Stimulated activated naive CD4-positive, alpha-beta T cell (primary cell): ENCODE measurements around the gene VAV3.

ENCODE experiments used
- DNase-seq, 6 experiments: peaks; one replicate each; lab custom pipeline; 2025; lab: John Stamatoyannopoulos, UW

Gene VAV3

DNA sequence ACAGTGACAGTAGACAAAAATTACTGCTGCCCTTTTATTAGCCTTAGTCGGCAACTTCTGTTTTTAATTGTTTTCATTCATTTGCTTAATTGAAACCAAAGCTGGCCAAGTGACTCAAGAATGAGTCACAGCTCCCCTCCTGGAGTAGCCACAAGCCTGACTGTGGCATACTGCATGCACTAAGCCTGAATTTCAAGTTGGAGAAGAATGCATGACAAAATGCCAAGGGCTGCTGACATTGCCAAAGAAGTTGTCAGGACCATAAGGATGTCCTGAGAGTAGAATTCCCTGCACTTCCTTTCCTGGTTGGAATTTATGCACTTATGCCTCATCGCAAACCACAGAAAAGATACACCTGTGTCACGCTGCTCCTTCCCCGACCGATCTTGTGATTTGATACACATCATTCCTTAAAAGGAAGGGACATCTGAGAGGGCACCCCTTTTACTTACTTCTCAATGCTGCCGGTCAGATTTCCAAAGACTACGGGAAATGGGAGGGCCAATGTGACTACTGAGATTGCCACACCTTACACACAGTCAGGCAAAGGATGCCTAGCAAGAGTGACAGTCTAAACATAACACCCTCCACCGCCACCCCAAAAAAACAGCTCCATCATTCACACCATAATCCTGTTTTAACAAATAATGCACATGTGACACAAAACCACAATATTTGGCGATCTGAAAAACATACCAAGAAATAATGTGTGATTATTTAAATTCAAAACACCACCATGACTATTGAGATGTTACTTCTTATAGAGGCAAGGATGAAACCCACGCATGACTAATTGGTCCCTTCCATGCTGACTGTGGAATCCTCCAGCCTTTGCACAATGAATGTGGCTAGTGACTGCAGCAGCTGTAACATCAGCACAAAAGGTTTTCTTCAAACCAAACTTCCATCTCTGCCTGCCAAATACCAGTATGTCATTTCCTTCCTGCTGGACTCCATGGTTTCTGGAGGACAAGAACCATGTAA is 28.2 kb downstream of the VAV3 start:
- no peak for DNase-seq

DNA sequence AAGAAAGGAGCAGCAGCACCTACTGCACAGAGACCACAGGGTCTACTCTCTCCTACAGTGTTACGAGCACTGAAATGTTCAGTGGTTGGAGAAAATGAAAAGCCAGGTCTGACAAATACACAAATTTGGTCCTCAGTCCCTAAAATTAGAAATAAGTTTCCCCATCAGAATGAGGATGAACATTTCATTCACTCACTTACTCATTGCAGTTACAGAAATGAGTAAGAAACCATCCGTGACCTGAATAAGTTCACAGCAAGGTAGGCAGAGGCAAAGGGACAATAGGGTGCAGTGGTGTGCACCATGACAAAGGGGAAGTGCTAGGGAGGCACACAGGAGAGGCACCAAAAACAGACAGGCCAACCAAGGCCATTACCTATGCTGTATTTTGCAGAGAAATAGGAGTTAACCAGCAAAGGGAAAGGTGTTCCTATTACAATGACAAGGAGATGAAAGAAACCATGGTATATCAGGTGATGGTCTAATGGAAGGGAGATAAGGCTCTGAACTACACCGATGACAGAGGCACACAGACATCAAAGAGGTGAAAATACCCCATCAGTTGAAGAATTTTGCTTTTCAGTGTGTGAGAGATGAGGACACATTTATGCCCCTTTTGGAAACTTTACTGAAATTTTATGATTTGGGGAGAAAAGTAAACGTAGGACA is 29.4 kb downstream of the VAV3 start:
- DNase-seq: no peak

DNA sequence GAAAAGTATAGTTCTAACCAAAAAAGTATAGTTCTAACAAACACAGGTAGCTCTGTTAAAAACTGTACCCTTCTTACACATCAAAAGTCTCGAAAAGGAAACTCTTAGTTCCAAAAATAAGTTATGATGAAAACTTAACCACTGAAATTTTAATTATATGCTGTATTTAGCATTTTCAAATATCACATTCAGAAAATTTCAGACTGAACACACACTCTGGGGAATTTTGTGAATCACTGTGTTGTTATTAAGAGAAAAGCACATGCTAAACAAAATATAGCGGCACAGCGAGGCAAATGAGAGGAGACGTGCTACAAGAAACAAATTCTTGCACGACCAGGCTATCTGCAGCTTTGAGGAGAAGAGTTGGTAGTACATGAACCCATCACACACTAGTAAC is 30.4 kb downstream of the VAV3 start:
- DNase-seq: no peak

DNA sequence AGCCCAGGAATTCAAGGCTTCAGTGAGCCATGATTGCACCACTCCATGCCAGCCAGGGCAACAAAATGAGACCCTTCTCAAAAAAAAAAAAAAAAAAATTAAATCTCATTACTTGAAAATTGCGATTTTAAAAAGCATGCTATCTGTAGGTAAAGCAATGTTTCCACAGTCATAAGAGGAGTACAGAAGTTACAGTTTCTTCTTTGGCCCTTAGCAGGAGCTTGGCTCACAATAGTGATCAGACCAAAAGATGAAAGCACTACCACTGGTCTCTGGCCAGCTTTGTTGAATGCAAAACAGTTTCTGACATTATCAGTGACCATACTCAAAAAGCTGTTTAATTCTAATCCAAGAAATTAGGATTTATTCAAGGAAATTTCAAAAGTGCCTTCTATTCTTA is 31.2 kb downstream of the VAV3 start:
- DNase-seq: no peak

DNA sequence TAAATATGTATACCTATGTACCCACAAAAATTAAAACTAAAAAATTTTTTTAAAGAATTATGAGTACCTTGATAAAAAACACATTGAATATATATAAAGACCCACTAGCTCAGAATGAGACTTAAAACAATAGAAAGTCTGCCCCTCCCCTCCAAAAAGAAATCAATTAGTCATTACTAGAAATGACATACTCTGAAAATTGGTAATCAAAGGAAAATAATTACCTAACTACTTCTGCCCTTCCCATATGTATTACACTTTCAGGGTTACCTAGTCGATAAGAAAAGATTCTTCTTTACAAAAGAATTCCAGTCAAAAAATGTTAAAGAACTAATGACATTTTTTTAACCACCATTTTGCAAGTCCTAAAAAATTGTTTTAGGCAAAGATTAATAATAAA is 34.7 kb downstream of the VAV3 start:
- DNase-seq: no peak

DNA sequence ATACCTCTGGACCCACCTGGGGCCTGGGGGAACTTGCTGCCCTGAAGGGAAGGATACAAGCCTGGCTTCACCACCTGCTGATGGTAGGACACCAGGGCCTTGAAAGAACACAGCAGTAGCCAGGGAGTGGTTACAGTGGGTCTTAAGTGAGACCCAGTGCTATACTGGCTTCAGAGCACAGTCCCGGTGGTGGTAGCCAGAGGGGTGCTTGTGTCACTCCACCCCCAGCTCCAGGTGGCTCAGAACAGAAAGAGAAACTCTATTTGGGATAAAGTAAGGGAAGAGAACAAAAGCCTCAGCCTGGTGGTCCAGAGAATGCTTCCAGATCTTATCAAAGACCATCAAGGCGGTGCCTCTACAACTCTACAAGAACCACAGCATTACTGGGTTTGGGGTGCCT is 37.2 kb downstream of the VAV3 start:
- DNase-seq: no peak

DNA sequence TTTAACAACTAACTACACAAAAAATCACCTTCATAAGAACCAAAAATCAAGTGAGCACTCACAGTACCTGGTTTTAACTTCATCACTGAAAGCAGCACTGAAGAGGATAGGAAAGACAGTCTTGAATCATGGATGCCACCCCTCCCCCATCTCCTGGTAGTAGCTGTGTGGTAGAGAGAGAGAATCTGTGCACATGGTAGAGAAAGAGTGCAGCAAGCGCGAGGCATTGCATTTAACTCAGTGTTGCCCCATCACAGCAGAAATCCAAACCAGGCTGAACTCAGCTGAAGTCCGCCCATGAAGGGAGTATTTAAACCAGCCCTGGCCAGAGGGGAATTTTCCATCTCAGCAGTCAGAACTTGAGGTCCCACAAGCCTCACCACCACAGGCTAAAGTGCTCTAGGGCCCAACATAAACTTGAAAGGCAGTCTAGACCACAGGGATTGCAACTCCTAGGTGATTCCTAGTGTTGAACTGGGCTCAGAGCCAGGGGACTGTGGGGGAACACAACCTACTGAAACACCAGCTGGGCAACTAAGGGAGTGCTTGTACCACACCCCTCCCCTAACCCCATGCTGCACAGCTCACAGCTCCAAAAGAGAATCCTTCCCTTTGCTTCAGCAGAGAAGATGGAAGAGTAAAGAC is 38.4 kb downstream of the VAV3 start:
- DNase-seq: no peak

DNA sequence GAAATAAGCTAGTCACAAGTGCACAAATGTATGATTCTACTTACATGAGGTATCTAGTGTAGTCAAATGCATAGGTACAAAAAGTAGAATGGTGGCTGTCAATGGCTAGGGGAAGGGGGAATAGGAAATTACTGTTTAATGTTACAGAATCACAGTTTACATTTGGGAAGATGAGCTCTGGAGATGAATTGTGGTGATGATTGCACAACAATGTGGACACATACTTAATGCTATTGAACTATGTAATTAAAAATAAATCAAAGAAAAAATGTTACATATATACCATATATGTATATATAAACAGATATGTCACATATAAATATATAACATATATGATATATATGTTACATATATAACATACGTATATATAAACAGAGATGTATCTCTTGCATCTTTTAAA is 39.4 kb downstream of the VAV3 start:
- DNase-seq: no peak

DNA sequence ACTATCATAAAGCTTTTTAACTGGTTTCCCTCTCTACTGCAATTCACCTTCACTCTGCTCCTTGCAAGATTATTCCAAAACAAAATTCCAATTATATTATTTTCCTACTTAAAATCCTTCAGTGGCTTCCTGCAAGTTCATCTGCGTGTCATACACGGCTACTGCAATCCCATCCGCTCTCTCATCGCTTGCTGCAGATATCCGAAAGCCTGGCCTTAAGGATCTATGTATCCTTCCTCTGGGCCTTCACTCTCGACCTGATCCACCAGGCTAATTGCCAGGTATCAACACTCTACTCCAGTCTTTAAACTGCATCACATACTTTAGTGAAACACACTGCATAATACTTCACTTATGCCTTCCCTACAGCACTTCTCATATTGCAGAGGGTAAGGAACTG is 44.0 kb downstream of the VAV3 start:
- no peak for DNase-seq

DNA sequence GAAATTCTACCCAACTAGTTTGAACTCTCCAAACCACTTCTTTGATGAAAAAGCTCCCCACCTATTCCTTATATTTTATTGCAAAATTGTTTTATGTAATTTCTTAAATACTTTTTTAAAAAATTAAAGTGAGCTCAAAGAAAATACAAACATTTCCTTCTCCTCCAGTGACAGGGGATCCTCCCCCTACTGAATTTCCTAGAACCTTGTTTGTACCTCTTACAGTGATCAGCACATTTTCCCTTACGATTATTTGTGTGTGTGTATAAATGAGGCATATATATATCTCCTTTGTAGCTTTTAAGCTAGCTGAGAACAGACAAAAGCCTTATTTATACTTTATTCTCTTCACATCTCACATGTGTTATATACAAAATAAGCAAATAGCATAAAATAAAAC is 44.4 kb downstream of the VAV3 start:
- no peak for DNase-seq

DNA sequence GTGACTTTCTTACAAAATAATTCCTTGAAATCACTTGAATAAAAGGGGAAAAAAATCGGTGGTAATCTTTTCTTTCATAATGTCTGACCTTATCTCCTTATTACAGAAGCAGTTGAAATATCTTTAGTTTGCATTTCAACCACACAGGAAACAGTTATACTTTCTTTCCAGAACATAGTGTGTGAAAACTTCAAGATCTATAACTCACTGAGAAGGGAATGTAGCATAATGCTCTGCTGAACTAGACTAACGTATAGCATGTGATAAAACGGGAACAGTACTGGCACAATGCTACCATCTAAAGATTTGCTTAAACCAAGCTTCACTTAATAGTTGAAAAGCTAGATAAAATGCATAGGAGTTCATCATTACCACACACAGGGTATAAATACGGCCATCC is 45.0 kb downstream of the VAV3 start:
- no peak for DNase-seq

DNA sequence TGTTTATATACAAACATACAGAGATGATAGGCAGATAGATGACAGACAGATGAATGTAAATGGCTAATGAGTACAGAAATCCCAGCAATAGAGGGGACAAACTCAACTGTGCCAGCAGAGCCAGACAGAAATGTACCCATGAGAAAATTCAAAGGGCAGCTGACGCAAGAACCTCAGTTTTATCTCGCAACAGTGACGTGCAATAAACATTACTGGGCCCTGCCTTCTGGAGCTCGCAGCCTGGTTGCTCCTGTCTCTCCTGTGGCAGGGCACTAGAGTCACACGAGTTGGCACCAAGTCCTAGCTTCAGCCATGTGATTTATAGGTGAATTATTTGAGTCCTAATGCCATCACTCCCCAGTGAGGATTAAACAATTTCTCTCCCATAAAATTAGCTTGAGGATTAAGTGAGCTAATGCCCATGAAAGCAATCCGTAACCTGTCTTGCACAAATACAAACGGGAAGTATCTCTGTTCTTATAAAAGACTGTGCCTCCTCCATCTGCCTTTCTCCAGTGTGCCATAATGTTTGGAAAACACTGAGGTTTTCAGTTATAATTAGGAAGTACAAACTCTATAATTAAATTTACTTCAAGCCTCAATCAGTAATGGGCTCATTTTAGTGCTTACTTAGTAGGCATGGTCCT is 50.7 kb downstream of the VAV3 start:
- DNase-seq: no peak

DNA sequence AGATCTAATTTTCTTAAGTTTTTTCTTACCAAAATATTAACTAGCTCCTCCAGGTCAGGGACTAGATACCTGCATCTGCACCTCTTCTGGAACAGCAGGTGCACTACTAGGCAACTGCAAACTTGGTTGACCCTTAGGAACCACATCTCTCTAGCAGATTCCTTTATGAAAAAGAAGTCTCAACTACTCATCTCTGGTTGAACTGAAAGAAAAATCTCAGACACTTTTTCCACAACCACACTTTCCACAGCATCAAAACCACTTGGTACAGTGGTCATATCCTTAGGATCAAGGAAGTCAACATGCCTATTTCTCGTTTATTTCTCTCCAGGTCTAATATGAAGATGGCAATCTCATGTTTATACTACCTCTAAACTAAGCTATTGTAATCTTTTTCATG is 52.3 kb downstream of the VAV3 start:
- DNase-seq: no peak

DNA sequence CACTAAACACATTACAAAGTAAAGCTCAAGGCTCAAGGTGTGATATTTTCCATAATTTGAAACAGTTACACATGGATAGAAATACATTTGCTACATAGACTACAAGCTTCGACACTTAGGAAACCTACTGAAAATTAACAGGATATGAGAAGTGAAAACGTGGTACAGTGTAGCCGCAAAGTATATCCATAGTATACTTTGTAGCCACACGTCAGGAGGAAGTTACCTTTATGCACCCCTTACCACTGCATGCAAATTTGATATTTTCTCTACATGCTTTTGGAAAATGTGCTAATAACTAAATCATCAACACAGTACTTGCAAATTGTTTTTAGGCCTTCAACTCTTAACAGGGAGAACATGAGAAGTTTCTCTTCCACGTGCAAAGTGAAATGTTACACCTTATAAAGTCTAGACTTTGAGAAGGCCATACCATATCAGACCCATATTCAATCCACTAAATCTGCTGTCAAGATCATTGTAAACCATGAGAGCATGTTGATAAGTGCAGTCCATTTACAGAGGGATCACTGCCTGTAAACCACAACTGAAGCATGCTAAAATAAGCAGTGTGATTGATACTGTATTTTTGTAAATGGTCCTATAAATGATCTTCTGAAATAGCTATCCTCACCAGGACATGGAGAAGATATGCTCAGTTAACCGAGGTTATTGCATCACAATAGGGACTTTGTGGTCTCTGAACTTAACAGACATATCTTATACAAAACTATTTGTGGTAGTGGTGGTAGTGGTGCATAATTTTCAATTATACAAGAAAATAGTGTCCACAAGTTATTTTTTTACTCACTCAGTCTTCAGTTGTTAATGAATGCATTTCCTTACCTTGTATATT is 64.7 kb downstream of the VAV3 start:
- DNase-seq: peak in 3 of 6 experiments; percentile 4 to 25 (median 11)

DNA sequence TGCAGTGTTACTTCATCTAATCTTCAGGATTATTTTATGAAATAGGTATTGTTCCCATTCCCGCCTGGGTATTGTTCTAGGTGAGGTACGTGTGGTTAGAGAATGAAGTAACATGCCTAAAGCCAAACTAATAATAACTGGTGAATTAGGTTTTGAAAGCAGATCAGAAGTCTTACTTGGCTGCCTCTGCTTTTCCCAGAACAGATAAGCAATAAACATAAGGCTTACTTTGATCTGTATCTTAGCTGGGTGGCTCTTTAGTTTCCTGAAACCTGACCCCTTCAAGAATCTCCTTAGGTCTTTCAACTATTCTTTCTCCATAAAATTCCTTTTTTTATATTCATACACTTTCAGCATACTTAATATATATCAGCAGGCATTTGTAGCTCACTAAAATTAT is 65.3 kb downstream of the VAV3 start:
- no peak for DNase-seq

DNA sequence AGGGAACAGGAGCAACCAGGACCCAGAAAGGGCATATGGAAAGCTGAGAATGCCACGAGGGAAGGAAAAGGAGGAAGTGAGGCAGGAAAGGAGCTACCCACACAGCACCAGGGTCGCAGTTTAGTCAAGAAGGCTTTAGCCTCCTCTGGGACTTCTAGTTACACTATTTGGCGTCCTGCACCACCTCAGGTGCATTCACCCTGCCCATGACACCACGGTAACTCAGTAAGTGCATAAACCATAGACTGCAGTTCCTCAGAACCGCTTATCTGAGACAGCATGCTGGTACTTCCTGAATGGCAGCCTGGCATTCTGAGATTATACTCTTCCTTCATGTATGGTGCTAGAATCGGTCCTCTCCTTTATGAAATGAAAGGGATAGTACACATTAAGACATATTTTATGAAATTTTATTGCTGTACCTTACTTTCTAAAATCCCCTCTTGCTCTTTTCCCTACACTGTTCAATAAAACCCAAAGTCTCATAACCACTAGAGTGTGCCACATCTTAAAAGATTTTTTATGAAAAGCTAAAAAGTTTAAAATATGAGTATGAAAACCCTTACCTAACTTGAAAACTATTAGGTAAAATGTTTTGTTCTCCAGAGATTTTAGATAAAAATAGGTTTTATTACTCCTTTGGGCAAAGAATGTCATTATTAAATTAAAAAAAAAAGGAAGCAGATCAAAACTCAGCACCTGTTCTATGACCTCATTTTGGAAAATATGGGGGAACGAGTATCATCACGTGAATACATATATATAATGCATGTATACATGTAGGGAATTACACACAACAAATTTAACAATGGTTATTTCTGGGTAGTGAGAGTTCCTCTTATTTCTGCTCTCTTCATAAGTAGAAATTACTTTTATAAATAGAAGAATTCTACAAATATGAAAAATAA is 67.3 kb downstream of the VAV3 start:
- DNase-seq: peak in 2 of 6 experiments; percentile 0 to 14

DNA sequence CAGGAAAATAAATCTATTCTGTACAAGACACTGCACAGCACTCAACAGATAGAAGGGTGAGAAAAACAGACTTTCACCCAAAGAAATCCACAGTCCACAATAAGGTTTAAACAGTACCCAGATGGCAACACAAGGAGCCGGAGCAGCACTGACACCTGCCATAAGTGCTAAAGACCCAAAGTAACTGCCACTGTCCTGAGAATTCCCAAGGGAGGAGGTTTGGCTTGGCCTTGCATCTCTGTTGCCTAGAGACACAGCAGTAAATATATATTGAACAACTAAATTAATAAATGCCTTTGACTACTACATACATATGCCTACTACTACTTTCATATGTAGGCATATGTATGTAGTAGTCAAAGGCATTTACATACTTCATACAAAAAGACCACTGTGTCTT is 68.0 kb downstream of the VAV3 start:
- DNase-seq: no peak

DNA sequence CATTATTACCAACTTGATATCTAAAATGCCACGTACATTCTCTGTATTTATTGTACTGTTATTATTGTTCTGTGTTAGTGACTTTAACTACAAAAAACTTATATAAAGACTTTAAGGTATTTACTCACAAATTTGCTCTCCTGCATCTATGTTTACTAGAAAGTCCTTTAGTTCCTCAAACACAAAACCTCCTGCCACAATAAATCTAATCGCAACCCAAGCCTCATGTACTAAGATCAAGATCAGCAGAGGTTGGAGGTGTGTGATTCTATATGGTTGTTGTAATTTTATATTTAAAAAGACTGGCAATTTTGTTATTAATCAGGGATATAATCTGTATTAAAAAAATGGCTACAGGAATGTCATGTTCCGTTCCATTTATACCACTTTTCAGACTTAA is 68.6 kb downstream of the VAV3 start:
- DNase-seq: no peak

DNA sequence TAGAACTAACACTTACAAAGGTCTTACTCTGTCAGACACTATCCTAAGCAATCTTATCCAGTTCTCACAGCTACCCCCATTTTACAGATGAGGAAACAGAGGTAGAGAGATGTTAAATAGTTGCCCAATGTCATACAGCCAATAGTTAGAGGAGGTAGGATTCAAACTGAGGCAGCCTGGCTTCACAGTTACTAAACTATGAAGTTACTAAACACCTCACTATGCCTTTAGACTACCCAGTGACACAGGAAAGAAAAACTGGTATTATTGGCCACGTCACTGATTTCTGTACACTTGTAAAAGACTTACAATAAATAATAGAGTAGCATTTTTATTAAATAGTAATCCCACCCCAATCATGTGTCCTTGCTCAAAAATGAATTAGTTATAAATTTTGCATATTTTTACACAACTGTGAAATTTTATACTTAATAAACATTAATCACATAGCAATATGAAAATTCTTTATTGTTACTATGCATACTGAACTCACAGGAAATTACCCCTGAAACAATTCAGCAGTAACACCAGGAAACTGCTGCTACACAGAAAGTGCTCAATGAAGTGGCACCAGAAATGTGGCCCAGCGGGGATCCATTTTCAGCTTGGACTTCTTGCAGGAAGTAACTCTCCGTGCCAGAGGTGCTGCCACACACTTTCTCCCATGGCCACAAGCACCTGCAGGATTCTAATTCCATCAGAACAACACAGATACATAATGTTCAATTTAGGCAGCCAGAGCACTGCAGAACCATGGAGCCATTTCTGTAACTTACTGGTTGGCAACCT is 69.4 kb downstream of the VAV3 start:
- DNase-seq: peak in 1 of 6 experiments; percentile 0

DNA sequence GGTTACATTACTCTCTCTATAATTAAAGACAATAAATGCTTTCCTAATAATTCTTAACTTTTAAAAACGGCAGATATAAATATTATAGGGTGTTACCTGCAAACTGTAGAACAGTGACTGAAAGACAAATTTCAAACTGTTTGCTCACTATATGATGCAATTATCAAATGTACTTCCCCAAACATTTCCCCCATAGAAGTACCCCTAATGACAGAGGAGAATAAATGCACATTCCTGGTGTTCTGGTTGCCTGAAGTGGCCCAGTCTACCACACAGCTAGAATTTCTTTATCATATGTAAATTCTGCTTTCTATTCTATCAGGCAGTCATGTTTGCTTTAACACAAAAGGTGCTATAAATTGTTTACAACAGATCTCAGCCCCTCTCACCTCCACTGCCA is 70.4 kb downstream of the VAV3 start:
- DNase-seq: no peak
